SK-N-SH (cell line): ENCODE measurements around the gene SZRD1.

ENCODE experiments used
- MXI1 ChIP-seq: IDR thresholded peaks from 2 replicates; pipeline ENCODE4 v1.6.1; 2012; ENCODE audit warnings: mild to moderate bottlenecking, low read depth, low read length, improper control_type of control experiment
- POLR2AphosphoS5 ChIP-seq: IDR thresholded peaks from 2 replicates; pipeline ENCODE4 v1.6.1; 2012; ENCODE audit warnings: low read depth, low read length
- YY1 ChIP-seq: IDR thresholded peaks from 2 replicates; pipeline ENCODE4 v1.4.0; 2012; ENCODE audit warnings: low read depth, mild to moderate bottlenecking
- TF ChIP-seq, protein P1 (sequence below): fragments of 200-600 bp; sonication (generic); IDR thresholded peaks from 2 replicates; pipeline ENCODE4 v1.6.1; 2017; ENCODE audit warnings: antibody characterized with exemption, mild to moderate bottlenecking, moderate library complexity

DNA sequence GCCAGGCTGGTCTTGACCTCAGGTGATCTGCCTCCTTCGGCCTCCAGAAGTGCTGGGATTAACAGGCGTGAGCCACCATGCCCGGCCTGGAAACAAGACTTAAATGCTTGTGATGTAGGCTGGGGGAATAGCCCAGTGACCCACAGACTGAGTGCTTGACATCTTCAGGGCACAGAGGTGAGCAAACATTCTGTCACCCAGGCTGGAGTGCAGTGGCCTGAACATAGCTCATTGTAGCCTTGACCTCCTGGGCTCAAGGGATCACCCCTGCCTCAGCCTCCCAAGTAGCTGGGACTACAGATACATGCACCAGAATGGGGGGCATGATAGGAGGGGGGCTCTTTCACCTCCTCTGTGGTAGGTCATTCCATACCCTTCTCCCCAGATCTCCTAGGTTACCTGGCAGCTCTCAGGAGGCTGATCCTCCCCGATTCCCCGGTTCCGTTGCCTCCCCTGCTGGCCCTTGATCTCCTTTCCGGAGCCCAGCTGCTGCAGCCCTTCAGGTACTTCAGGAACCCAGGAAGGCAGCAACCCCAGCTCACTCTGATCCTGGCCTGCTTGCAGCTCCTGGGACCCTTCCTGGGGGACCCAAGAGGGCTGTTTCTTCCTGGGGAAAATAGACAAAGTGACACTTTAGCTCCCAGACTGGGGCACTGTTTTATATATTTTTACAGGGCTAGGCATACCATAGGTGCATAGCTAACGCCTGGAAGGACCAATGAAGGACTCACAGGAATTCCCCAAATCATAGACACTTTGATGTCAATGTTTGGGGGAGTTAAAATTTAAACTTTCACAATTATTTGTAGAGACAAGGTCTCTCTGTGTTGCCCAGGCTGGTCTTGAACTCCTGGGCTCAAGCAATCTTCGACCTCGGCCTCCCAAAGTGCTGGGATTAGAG is 58.3 kb downstream of the SZRD1 start:
- TF ChIP-seq MXI1 (no peak), POLR2AphosphoS5 (no peak), YY1 (no peak)
- TF ChIP-seq, protein P1, sequence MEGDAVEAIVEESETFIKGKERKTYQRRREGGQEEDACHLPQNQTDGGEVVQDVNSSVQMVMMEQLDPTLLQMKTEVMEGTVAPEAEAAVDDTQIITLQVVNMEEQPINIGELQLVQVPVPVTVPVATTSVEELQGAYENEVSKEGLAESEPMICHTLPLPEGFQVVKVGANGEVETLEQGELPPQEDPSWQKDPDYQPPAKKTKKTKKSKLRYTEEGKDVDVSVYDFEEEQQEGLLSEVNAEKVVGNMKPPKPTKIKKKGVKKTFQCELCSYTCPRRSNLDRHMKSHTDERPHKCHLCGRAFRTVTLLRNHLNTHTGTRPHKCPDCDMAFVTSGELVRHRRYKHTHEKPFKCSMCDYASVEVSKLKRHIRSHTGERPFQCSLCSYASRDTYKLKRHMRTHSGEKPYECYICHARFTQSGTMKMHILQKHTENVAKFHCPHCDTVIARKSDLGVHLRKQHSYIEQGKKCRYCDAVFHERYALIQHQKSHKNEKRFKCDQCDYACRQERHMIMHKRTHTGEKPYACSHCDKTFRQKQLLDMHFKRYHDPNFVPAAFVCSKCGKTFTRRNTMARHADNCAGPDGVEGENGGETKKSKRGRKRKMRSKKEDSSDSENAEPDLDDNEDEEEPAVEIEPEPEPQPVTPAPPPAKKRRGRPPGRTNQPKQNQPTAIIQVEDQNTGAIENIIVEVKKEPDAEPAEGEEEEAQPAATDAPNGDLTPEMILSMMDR, result no peak
